ENCODE data around the gene SLC6A6.

The SLC6A6 gene

GRCh38 chr3:14456794-14457193 lies 54.4 kb downstream of the SLC6A6 start:
- Histone ChIP-seq H4K8ac (ENCODE audit: low read depth, low read length) (no peak overlapping the region), H2BK15ac (replicated peaks; ENCODE audit: low read depth) (no peak overlapping the region), H3K4me3 (ENCODE audit: low read length) (no peak overlapping the region), H3K4ac (ENCODE audit: low read depth, low read length) (no peak overlapping the region), H2AK5ac (ENCODE audit: low read length) (no peak overlapping the region), H3K79me1 (ENCODE audit: low read length) (no peaks in the 10 kb centered on the region), H2BK120ac (ENCODE audit: low read depth, low read length) (no peak overlapping the region), H3K79me2 (ENCODE audit: control insufficient read depth, insufficient read depth, low read length) (no peaks in the 10 kb centered on the region), H3K9ac (ENCODE audit: low read length) (no peak overlapping the region), H2BK5ac (ENCODE audit: low read length) (no peak overlapping the region), H3K36me3 (ENCODE audit: control insufficient read depth, insufficient read depth, low read length) (peaks cover 11% of the 10 kb centered on the region), H3K56ac (ENCODE audit: low read length) (peak overlapping the region; percentile 25), H3K4me1 (ENCODE audit: control insufficient read depth, low read depth, low read length) (peaks cover 2% of the 10 kb centered on the region), H3K27me3 (ENCODE audit: insufficient read depth, low read length, poor library complexity) (no peaks in the 10 kb centered on the region), H3K18ac (ENCODE audit: low read length) (no peak overlapping the region), H3K23ac (ENCODE audit: low read length) (no peak overlapping the region), H4K5ac (ENCODE audit: low read length) (no peak overlapping the region), H3K4me2 (ENCODE audit: low read length) (no peak overlapping the region), H3K27ac (ENCODE audit: low read depth, low read length) (no peak overlapping the region)
- no peak for DNase-seq
- WGBS (ENCODE audit: extremely low coverage, insufficient coverage, low lambda C conversion rate) = no CpG with 5 or more reads among the region's 8 CpGs

GRCh38 chr3:14457481-14457880 lies 55.1 kb downstream of the SLC6A6 start:
- Histone ChIP-seq H3K4ac (ENCODE audit: low read depth, low read length) (no peak overlapping the region), H3K4me1 (ENCODE audit: control insufficient read depth, low read depth, low read length) (peaks cover 3% of the 10 kb centered on the region), H3K9ac (ENCODE audit: low read length) (peak overlapping the region; percentile 56), H3K79me1 (ENCODE audit: low read length) (no peaks in the 10 kb centered on the region), H3K4me3 (ENCODE audit: low read length) (no peak overlapping the region), H3K23ac (ENCODE audit: low read length) (no peak overlapping the region), H3K18ac (ENCODE audit: low read length) (no peak overlapping the region), H2BK15ac (replicated peaks; ENCODE audit: low read depth) (no peak overlapping the region), H4K8ac (ENCODE audit: low read depth, low read length) (no peak overlapping the region), H3K36me3 (ENCODE audit: control insufficient read depth, insufficient read depth, low read length) (peaks cover 7% of the 10 kb centered on the region), H2BK5ac (ENCODE audit: low read length) (no peak overlapping the region), H3K4me2 (ENCODE audit: low read length) (no peak overlapping the region), H3K27ac (ENCODE audit: low read depth, low read length) (no peak overlapping the region), H4K5ac (ENCODE audit: low read length) (no peak overlapping the region), H3K56ac (ENCODE audit: low read length) (peak overlapping the region; percentile 81), H2BK120ac (ENCODE audit: low read depth, low read length) (no peak overlapping the region), H2AK5ac (ENCODE audit: low read length) (no peak overlapping the region), H3K79me2 (ENCODE audit: control insufficient read depth, insufficient read depth, low read length) (no peaks in the 10 kb centered on the region), H3K27me3 (ENCODE audit: insufficient read depth, low read length, poor library complexity) (no peaks in the 10 kb centered on the region)
- WGBS (ENCODE audit: extremely low coverage, insufficient coverage, low lambda C conversion rate) = no CpG with 5 or more reads among the region's 5 CpGs
- no peak for DNase-seq

GRCh38 chr3:14457999-14458398 lies 55.6 kb downstream of the SLC6A6 start:
- Histone ChIP-seq H3K79me2 (ENCODE audit: control insufficient read depth, insufficient read depth, low read length) (no peaks in the 10 kb centered on the region), H3K27me3 (ENCODE audit: insufficient read depth, low read length, poor library complexity) (no peaks in the 10 kb centered on the region), H3K18ac (ENCODE audit: low read length) (no peak overlapping the region), H2BK15ac (replicated peaks; ENCODE audit: low read depth) (no peak overlapping the region), H2BK5ac (ENCODE audit: low read length) (peak overlapping the region; percentile 62), H3K4me3 (ENCODE audit: low read length) (no peak overlapping the region), H3K4me1 (ENCODE audit: control insufficient read depth, low read depth, low read length) (peaks cover 5% of the 10 kb centered on the region), H2BK120ac (ENCODE audit: low read depth, low read length) (no peak overlapping the region), H3K4me2 (ENCODE audit: low read length) (no peak overlapping the region), H4K5ac (ENCODE audit: low read length) (no peak overlapping the region), H3K4ac (ENCODE audit: low read depth, low read length) (no peak overlapping the region), H3K27ac (ENCODE audit: low read depth, low read length) (no peak overlapping the region), H2AK5ac (ENCODE audit: low read length) (peak overlapping the region; percentile 77), H4K8ac (ENCODE audit: low read depth, low read length) (no peak overlapping the region), H3K79me1 (ENCODE audit: low read length) (no peaks in the 10 kb centered on the region), H3K23ac (ENCODE audit: low read length) (no peak overlapping the region), H3K9ac (ENCODE audit: low read length) (peak overlapping the region; percentile 56), H3K36me3 (ENCODE audit: control insufficient read depth, insufficient read depth, low read length) (peaks cover 10% of the 10 kb centered on the region), H3K56ac (ENCODE audit: low read length) (peak overlapping the region; percentile 81)
- DNase-seq = peak; percentile 70
- WGBS (ENCODE audit: extremely low coverage, insufficient coverage, low lambda C conversion rate) = no CpG with 5 or more reads among the region's 9 CpGs

GRCh38 chr3:14458434-14459275 lies 56.2 kb downstream of the SLC6A6 start:
- H3K4me3 ChIP-seq (ENCODE audit: low read length) = no peak overlapping the region
- no peaks in the 10 kb centered on the region for H3K79me2 ChIP-seq (ENCODE audit: control insufficient read depth, insufficient read depth, low read length)
- no peak overlapping the region for H2AK5ac ChIP-seq (ENCODE audit: low read length)
- no peak overlapping the region for H3K9ac ChIP-seq (ENCODE audit: low read length)
- peaks cover 10% of the 10 kb centered on the region for H3K36me3 ChIP-seq (ENCODE audit: control insufficient read depth, insufficient read depth, low read length)
- peak overlapping the region; percentile 34 for H3K56ac ChIP-seq (ENCODE audit: low read length)
- WGBS (ENCODE audit: extremely low coverage, insufficient coverage, low lambda C conversion rate) = no CpG with 5 or more reads among the region's 11 CpGs
- no peak overlapping the region for H4K5ac ChIP-seq (ENCODE audit: low read length)
- no peaks in the 10 kb centered on the region for H3K27me3 ChIP-seq (ENCODE audit: insufficient read depth, low read length, poor library complexity)
- H3K4me2 ChIP-seq (ENCODE audit: low read length) = no peak overlapping the region
- no peak for DNase-seq
- no peak overlapping the region for H3K23ac ChIP-seq (ENCODE audit: low read length)
- no peak overlapping the region for H3K18ac ChIP-seq (ENCODE audit: low read length)
- H3K79me1 ChIP-seq (ENCODE audit: low read length) = no peaks in the 10 kb centered on the region
- peaks cover 5% of the 10 kb centered on the region for H3K4me1 ChIP-seq (ENCODE audit: control insufficient read depth, low read depth, low read length)
- no peak overlapping the region for H4K8ac ChIP-seq (ENCODE audit: low read depth, low read length)
- H2BK5ac ChIP-seq (ENCODE audit: low read length) = peak overlapping the region; percentile 12
- no peak overlapping the region for H3K27ac ChIP-seq (ENCODE audit: low read depth, low read length)
- no peak overlapping the region for H2BK120ac ChIP-seq (ENCODE audit: low read depth, low read length)
- H2BK15ac ChIP-seq (replicated peaks; ENCODE audit: low read depth) = no peak overlapping the region
- H3K4ac ChIP-seq (ENCODE audit: low read depth, low read length) = no peak overlapping the region

GRCh38 chr3:14459384-14459783 lies 57.0 kb downstream of the SLC6A6 start:
- Histone ChIP-seq H3K27me3 (ENCODE audit: insufficient read depth, low read length, poor library complexity) (no peaks in the 10 kb centered on the region), H3K4ac (ENCODE audit: low read depth, low read length) (no peak overlapping the region), H3K79me1 (ENCODE audit: low read length) (no peaks in the 10 kb centered on the region), H3K4me1 (ENCODE audit: control insufficient read depth, low read depth, low read length) (peaks cover 5% of the 10 kb centered on the region), H3K4me2 (ENCODE audit: low read length) (no peak overlapping the region), H4K5ac (ENCODE audit: low read length) (no peak overlapping the region), H2BK120ac (ENCODE audit: low read depth, low read length) (no peak overlapping the region), H3K56ac (ENCODE audit: low read length) (no peak overlapping the region), H3K36me3 (ENCODE audit: control insufficient read depth, insufficient read depth, low read length) (peaks cover 13% of the 10 kb centered on the region), H3K79me2 (ENCODE audit: control insufficient read depth, insufficient read depth, low read length) (no peaks in the 10 kb centered on the region), H2BK5ac (ENCODE audit: low read length) (no peak overlapping the region), H3K9ac (ENCODE audit: low read length) (no peak overlapping the region), H4K8ac (ENCODE audit: low read depth, low read length) (no peak overlapping the region), H3K4me3 (ENCODE audit: low read length) (no peak overlapping the region), H2AK5ac (ENCODE audit: low read length) (no peak overlapping the region), H3K23ac (ENCODE audit: low read length) (no peak overlapping the region), H3K18ac (ENCODE audit: low read length) (no peak overlapping the region), H2BK15ac (replicated peaks; ENCODE audit: low read depth) (no peak overlapping the region), H3K27ac (ENCODE audit: low read depth, low read length) (no peak overlapping the region)
- no peak for DNase-seq
- no CpG with 5 or more reads among the region's 5 CpGs for WGBS (ENCODE audit: extremely low coverage, insufficient coverage, low lambda C conversion rate)

GRCh38 chr3:14459787-14460186 lies 57.4 kb downstream of the SLC6A6 start:
- Histone ChIP-seq H2BK120ac (ENCODE audit: low read depth, low read length) (no peak overlapping the region), H3K27me3 (ENCODE audit: insufficient read depth, low read length, poor library complexity) (no peaks in the 10 kb centered on the region), H3K79me2 (ENCODE audit: control insufficient read depth, insufficient read depth, low read length) (no peaks in the 10 kb centered on the region), H3K4me1 (ENCODE audit: control insufficient read depth, low read depth, low read length) (peaks cover 5% of the 10 kb centered on the region), H3K18ac (ENCODE audit: low read length) (no peak overlapping the region), H2BK15ac (replicated peaks; ENCODE audit: low read depth) (no peak overlapping the region), H3K4ac (ENCODE audit: low read depth, low read length) (no peak overlapping the region), H4K8ac (ENCODE audit: low read depth, low read length) (no peak overlapping the region), H3K23ac (ENCODE audit: low read length) (no peak overlapping the region), H3K79me1 (ENCODE audit: low read length) (no peaks in the 10 kb centered on the region), H3K4me3 (ENCODE audit: low read length) (no peak overlapping the region), H3K36me3 (ENCODE audit: control insufficient read depth, insufficient read depth, low read length) (peaks cover 13% of the 10 kb centered on the region), H4K5ac (ENCODE audit: low read length) (no peak overlapping the region), H3K27ac (ENCODE audit: low read depth, low read length) (no peak overlapping the region), H3K56ac (ENCODE audit: low read length) (no peak overlapping the region), H2BK5ac (ENCODE audit: low read length) (no peak overlapping the region), H3K4me2 (ENCODE audit: low read length) (no peak overlapping the region), H2AK5ac (ENCODE audit: low read length) (no peak overlapping the region), H3K9ac (ENCODE audit: low read length) (no peak overlapping the region)
- DNase-seq = no peak
- WGBS (ENCODE audit: extremely low coverage, insufficient coverage, low lambda C conversion rate) = no CpG with 5 or more reads among the region's 3 CpGs
